H1 (cell line): Measurements from ENCODE around the gene KCNMA1. TPM values are rescaled to one million over a fixed set of nuclear protein-coding genes. Genes with fewer than 3 reads are reported as not detected.

Experiments
- BRCA1 ChIP-seq: IDR thresholded peaks from 2 replicates; pipeline ENCODE4 v1.6.1; 2012; ENCODE audit warnings: low read depth, low read length, improper control_type of control experiment
- RBBP5 ChIP-seq: IDR thresholded peaks from 2 replicates; pipeline ENCODE4 v1.7.1; 2012; ENCODE audit warnings: low read depth, mild to moderate bottlenecking, inconsistent platforms, low read length, moderate library complexity, borderline replicate concordance
- TAF7 ChIP-seq: optimal IDR thresholded peaks from 2 replicates; pipeline ENCODE3; 2011; ENCODE audit warnings: low read depth, mild to moderate bottlenecking, inconsistent platforms, low read length, moderate library complexity, borderline replicate concordance
- polyA plus RNA-seq, 7 experiments: library from polyadenylated mRNA; depleted of rRNA in 3 of 7; stranded (reverse) in 5 of 7; unstranded in 2 of 7; fragments of >200 nt in 5 of 7; fragments of 200-250 nt in 2 of 7; gene quantifications; 1 replicate in 5 of 7; 2 replicates in 1 of 7; 4 replicates in 1 of 7; pipeline versions ENCODE4 v1.2.1 to v1.2.3, GENCODE V29; 2011 to 2013; ENCODE audit warnings: missing spikeins in 2 of 7, mixed read lengths in 2 of 7
- total RNA-seq: library from RNA; stranded (reverse); fragmentation: NEBNext Ultra II Directional; extraction: Animal tissue kit (Norgen Biotek cat#: 25700); gene quantifications from 2 replicates; pipeline ENCODE4 v1.2.1, GENCODE V29; 2021

KCNMA1 gene
- total and polyA plus RNA-seq, 2 of the 8 experiments (the other 6 are each of a cell fraction or from before 2014, with no cell fraction given): 10.2 to 11.1 TPM

- TF ChIP-seq TAF7: no peak
- no peak for TF ChIP-seq BRCA1
- no peak for TF ChIP-seq RBBP5
Observed at GRCh38 chr10:76971547-76972170, 665.9 kb downstream of the KCNMA1 start (continued).
